GM12878 (cell line): ENCODE measurements around the gene SNAI1. TPM values are rescaled to one million over a fixed set of nuclear protein-coding genes. Genes with fewer than 3 reads are reported as not detected.
"Not testable (repeated sequence)": the region's sequence is repeated elsewhere in the genome, so short reads cannot be mapped to it uniquely, and the experiment has no call there.

Source experiments
- ATAC-seq: fragments of 200-7000 bp; cut with Tn5 transposase; 3 replicates; pipeline ENCODE4 v1.9.1; 2020; ENCODE audit warnings: mild to moderate bottlenecking, moderate library complexity
- BruUV-seq: library from RNA; stranded (reverse); fragments of 400-500 nt; replicated peaks from 2 replicates; lab custom pipeline; 2021; lab: Mats Ljungman, UMichigan
- CTCF ChIA-PET: fragments of 300-600 bp; sonication (Branson Sonifier 250); formaldehyde crosslinking; extraction: SDS; loops from one replicate; lab custom pipeline; 2021; ENCODE audit warnings: inconsistent platforms; lab: Yijun Ruan, JAX
- POLR2A ChIA-PET: fragments of 350-600 bp; formaldehyde crosslinking; extraction: SDS; loops from one replicate; lab custom pipeline; 2021; ENCODE audit warnings: inconsistent platforms; lab: Charles Lee
- RAD21 ChIA-PET: fragments of 300-600 bp; sonication (Branson Sonifier 250); formaldehyde crosslinking; loops from one replicate; lab custom pipeline; 2023; ENCODE audit warnings: antibody characterized with exemption; ENCODE audit not compliant: unreplicated experiment; lab: Charles Lee
- SMC1A ChIA-PET: fragments of 300-600 bp; sonication (Branson Sonifier 250); formaldehyde crosslinking; loops from one replicate; lab custom pipeline; 2023; ENCODE audit not compliant: unreplicated experiment, uncharacterized antibody; lab: Charles Lee
- DNase-seq: peaks from one replicate; pipeline ENCODE4 v3.0.0-alpha.2; 2011; ENCODE audit warnings: low read depth, low spot score
- FAIRE-seq: peaks from 3 replicates; lab custom pipeline; 2011; peaks lifted over from hg19 to GRCh38; lab: Jason Lieb, UNC
- H2AFZ ChIP-seq: 2 replicates; pipeline ENCODE4 v1.6.0; 2011; ENCODE audit warnings: low read depth, low read length, control low read depth; ENCODE audit not compliant: control insufficient read depth
- H3K27ac ChIP-seq: 2 replicates; pipeline ENCODE4 v1.5.1; 2011; ENCODE audit warnings: control low read depth; ENCODE audit not compliant: control insufficient read depth, insufficient read depth
- H3K27me3 ChIP-seq, 2 experiments: replicated peaks in 1 of 2; 2 replicates each; pipeline versions ENCODE4 v1.6.0 to v1.6.1; 2011; ENCODE audit warnings: low read length in 1 of 2; ENCODE audit not compliant: control insufficient read depth in 2 of 2, insufficient read depth in 2 of 2
- H3K36me3 ChIP-seq, 2 experiments: 2 replicates each; pipeline ENCODE4 v1.5.1; 2011; ENCODE audit warnings: low read length in 1 of 2; ENCODE audit not compliant: control insufficient read depth in 2 of 2, insufficient read depth in 2 of 2
- H3K4me1 ChIP-seq: 2 replicates; pipeline ENCODE4 v1.6.1; 2011; ENCODE audit warnings: mild to moderate bottlenecking, low read length, moderate library complexity, mixed read lengths; ENCODE audit not compliant: control insufficient read depth, insufficient read depth
- H3K4me2 ChIP-seq: 2 replicates; pipeline ENCODE4 v1.6.0; 2011; ENCODE audit warnings: control low read depth; ENCODE audit not compliant: control insufficient read depth, insufficient read depth
- H3K4me3 ChIP-seq: fragments of 200-600 bp; sonication (generic); 2 replicates; pipeline ENCODE4 v1.5.1; 2016
- H3K79me2 ChIP-seq: 2 replicates; pipeline ENCODE4 v1.6.0; 2011; ENCODE audit warnings: low read length; ENCODE audit not compliant: control insufficient read depth, insufficient read depth
- H3K9ac ChIP-seq: 2 replicates; pipeline ENCODE4 v1.8.0; 2011; ENCODE audit warnings: low read length, control low read depth, mixed read lengths; ENCODE audit not compliant: control insufficient read depth, insufficient read depth
- H3K9me3 ChIP-seq: replicated peaks from 3 replicates; pipeline ENCODE4 v1.5.1; 2011; ENCODE audit warnings: mild to moderate bottlenecking, low read length; ENCODE audit not compliant: control insufficient read depth, insufficient read depth
- H4K20me1 ChIP-seq: 2 replicates; pipeline ENCODE4 v1.6.0; 2011; ENCODE audit not compliant: control insufficient read depth, insufficient read depth
- CBFB ChIP-seq: IDR thresholded peaks from 2 replicates; pipeline ENCODE4 v1.6.1; 2016; ENCODE audit warnings: antibody characterized with exemption, low read depth
- CEBPZ ChIP-seq: fragments of 150-350 bp; IDR thresholded peaks from 2 replicates; pipeline ENCODE4 v1.6.1; 2016; ENCODE audit warnings: low read depth, low read length
- FOXM1 ChIP-seq: IDR thresholded peaks from 2 replicates; pipeline ENCODE4 v1.6.1; 2012; ENCODE audit warnings: low read depth, mild to moderate bottlenecking, inconsistent platforms, low read length, moderate library complexity
- HDAC2 ChIP-seq: fragments of 200-600 bp; sonication (generic); IDR thresholded peaks from 2 replicates; pipeline ENCODE4 v1.6.1; 2017
- MYC ChIP-seq: IDR thresholded peaks from 2 replicates; pipeline ENCODE4 v1.6.1; 2011; ENCODE audit warnings: mild to moderate bottlenecking, low read length, moderate library complexity, inconsistent platforms; ENCODE audit not compliant: insufficient read depth, insufficient replicate concordance, insufficient read length, severe bottlenecking
- RUNX3 ChIP-seq: IDR thresholded peaks from 2 replicates; pipeline ENCODE4 v1.6.1; 2012; ENCODE audit warnings: low read length, inconsistent platforms
- SP1 ChIP-seq: IDR thresholded peaks from one replicate; pipeline ENCODE4 v1.6.1; 2011; ENCODE audit warnings: low read depth, low read length
- SRF ChIP-seq, 2 experiments: IDR thresholded peaks; 2 replicates each; pipeline ENCODE4 v1.6.1; 2011; ENCODE audit warnings: low read depth in 2 of 2, low read length in 2 of 2, mild to moderate bottlenecking in 1 of 2, moderate library complexity in 1 of 2
- YY1 ChIP-seq: IDR thresholded peaks from 2 replicates; pipeline ENCODE4 v1.6.1; 2011; ENCODE audit warnings: low read depth, mild to moderate bottlenecking, low read length
- ZNF24 ChIP-seq: fragments of 450-650 bp; IDR thresholded peaks from 2 replicates; pipeline ENCODE4 v1.6.1; 2017; ENCODE audit warnings: antibody characterized with exemption, mild to moderate bottlenecking
- WGBS: methylation state at CpG from one replicate; pipeline ENCODE4 v1.1.6; 2016; ENCODE audit warnings: low lambda C conversion rate; ENCODE audit not compliant: insufficient replicate concordance, insufficient coverage; ENCODE audit errors: missing lambda C conversion rate; 5-methylcytosine and 5-hydroxymethylcytosine counted together
- in situ Hi-C: fragments of 300-500 bp; cut with MboI; formaldehyde crosslinking; loops from 9 replicates; pipeline ENCODE4 v1.14.3; 2018; ENCODE audit warnings: mixed read lengths
- intact Hi-C: fragments of 100-400 bp; cut with micrococcal nuclease; formaldehyde crosslinking; loops from one replicate; pipeline ENCODE4 v1.14.2; 2022; ENCODE audit not compliant: unreplicated experiment
- polyA plus RNA-seq, 11 experiments: library from polyadenylated mRNA; depleted of rRNA in 4 of 11; unstranded in 6 of 11; stranded (reverse) in 5 of 11; fragments of >200 nt; fragmentation: Nextera tagmentation in 4 of 11; fragmentation: Illumina TruSeq in 1 of 11; extraction: Ambion mirVana in 4 of 11; extraction: Trizol in 1 of 11; gene quantifications; 1 replicate in 1 of 11; 2 replicates in 10 of 11; pipeline versions ENCODE4 v1.2.1 to v1.2.3, GENCODE V29; 2011 to 2016; ENCODE audit warnings: inconsistent platforms in 2 of 11, missing spikeins in 2 of 11, low read depth in 1 of 11
- total RNA-seq, 4 experiments: library from RNA; depleted of rRNA in 3 of 4; stranded (reverse); fragments of >200 nt in 3 of 4; fragmentation: Illumina TruSeq in 1 of 4; extraction: Trizol in 1 of 4; gene quantifications; 2 replicates each; pipeline versions ENCODE4 v1.2.1 to v1.2.3, GENCODE V29; 2013 to 2021
- TF ChIP-seq, protein P1 (sequence below): fragments of 450-650 bp; IDR thresholded peaks from 2 replicates; pipeline ENCODE4 v1.6.1; 2014; ENCODE audit warnings: mild to moderate bottlenecking
- TF ChIP-seq, protein P2 (sequence below): fragments of 450-650 bp; conservative IDR thresholded peaks from 2 replicates; pipeline ENCODE4 v1.6.1; 2017; ENCODE audit warnings: mild to moderate bottlenecking, moderate library complexity

The SNAI1 gene
- total and polyA plus RNA-seq, 10 of the 15 experiments (the other 5 are each of a cell fraction or from before 2014, with no cell fraction given), result 0.11 to 0.79 (median 0.24) TPM; not detected in 2

GRCh38 chr20:49955167-49955566 is 27.6 kb upstream of the SNAI1 start:
- Histone ChIP-seq H3K4me2 (no peak overlapping the region), H3K4me1 (peaks cover 14% of the 10 kb centered on the region), H2AFZ (no peak overlapping the region), H3K36me3 (peaks cover 14 to 16% of the 10 kb centered on the region in 2 experiments), H3K9ac (no peak overlapping the region), H3K79me2 (no peaks in the 10 kb centered on the region), H3K27ac (no peak overlapping the region), H3K27me3 (no peaks in the 10 kb centered on the region), H3K9me3 (no peaks in the 10 kb centered on the region), H4K20me1 (no peaks in the 10 kb centered on the region), H3K4me3 (no peak overlapping the region)
- BruUV-seq, result no TSS peak
- intact Hi-C loops, result no loop called here
- DNase-seq (no peak), ATAC-seq (no peak), FAIRE-seq (no peak)
- ChIA-PET POLR2A (no interaction called here), SMC1A (no interaction called here), CTCF (interaction anchor here (1.3 to 2.0 kb wide), 2 partner anchors 10 to 116 kb away, joined by 4 to 8 read pairs; no protein-coding TSS in a partner anchor), RAD21 (no interaction called here)
- TF ChIP-seq CEBPZ, result no peak
- TF ChIP-seq ZNF24, result no peak
- no peak for TF ChIP-seq RUNX3
- TF ChIP-seq FOXM1, result no peak
- no peak for TF ChIP-seq CBFB
- TF ChIP-seq, protein P1, sequence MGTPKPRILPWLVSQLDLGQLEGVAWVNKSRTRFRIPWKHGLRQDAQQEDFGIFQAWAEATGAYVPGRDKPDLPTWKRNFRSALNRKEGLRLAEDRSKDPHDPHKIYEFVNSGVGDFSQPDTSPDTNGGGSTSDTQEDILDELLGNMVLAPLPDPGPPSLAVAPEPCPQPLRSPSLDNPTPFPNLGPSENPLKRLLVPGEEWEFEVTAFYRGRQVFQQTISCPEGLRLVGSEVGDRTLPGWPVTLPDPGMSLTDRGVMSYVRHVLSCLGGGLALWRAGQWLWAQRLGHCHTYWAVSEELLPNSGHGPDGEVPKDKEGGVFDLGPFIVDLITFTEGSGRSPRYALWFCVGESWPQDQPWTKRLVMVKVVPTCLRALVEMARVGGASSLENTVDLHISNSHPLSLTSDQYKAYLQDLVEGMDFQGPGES, result no peak
- TF ChIP-seq, protein P2, sequence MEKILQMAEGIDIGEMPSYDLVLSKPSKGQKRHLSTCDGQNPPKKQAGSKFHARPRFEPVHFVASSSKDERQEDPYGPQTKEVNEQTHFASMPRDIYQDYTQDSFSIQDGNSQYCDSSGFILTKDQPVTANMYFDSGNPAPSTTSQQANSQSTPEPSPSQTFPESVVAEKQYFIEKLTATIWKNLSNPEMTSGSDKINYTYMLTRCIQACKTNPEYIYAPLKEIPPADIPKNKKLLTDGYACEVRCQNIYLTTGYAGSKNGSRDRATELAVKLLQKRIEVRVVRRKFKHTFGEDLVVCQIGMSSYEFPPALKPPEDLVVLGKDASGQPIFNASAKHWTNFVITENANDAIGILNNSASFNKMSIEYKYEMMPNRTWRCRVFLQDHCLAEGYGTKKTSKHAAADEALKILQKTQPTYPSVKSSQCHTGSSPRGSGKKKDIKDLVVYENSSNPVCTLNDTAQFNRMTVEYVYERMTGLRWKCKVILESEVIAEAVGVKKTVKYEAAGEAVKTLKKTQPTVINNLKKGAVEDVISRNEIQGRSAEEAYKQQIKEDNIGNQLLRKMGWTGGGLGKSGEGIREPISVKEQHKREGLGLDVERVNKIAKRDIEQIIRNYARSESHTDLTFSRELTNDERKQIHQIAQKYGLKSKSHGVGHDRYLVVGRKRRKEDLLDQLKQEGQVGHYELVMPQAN, result no peak
- TF ChIP-seq SP1, result no peak
- no peak for TF ChIP-seq SRF (IDR thresholded peaks at IDR 0.05; ENCODE audit: low read depth in 2 of 2, low read length in 2 of 2)
- TF ChIP-seq MYC, result no peak
- TF ChIP-seq HDAC2, result no peak
- TF ChIP-seq YY1, result no peak
- in situ Hi-C loops, result no loop called here
- 98% methylated on average over 3 of the region's 3 CpGs for WGBS

DNA sequence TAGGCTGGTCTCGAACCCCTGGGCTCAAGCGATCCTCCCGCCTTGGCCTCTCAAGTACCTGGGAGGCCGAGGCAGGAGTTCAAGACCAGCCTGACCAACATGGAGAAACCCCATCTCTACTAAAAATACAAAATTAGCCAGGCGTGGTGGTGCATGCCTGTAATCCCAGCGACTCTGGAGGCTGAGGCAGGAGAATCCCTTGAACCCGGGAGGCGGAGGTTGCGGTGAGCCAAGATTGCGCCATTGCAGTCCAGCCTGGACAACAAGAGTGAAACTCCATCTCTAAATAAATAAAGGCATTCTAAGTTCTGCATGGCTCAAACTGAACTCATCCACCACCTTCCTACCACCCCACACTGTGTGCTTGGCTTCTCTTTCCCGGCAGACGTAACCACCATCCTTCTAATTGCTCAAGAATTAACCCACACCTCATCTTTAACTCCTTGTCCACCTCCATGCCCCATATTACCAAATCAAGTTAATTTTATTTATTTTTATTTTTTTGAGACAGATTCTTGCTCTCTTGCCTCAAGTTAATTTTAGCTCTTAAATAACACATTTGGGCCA is 26.9 kb upstream of the SNAI1 start:
- RAD21 ChIA-PET, result not testable (repeated sequence)

More for the DNA sequence above, 26.9 kb upstream of the SNAI1 start:
- H3K9ac ChIP-seq, FAIRE-seq, H2AFZ ChIP-seq, POLR2A ChIA-PET, SMC1A ChIA-PET, H4K20me1 ChIP-seq, H3K27ac ChIP-seq, ATAC-seq, H3K4me3 ChIP-seq, in situ Hi-C loops, intact Hi-C loops, DNase-seq, H3K4me2 ChIP-seq, H3K9me3 ChIP-seq, H3K27me3 ChIP-seq, BruUV-seq, H3K79me2 ChIP-seq: not testable (repeated sequence)
- H3K4me1 ChIP-seq, result peaks cover 14% of the 10 kb centered on the region
- peaks cover 14 to 16% of the 10 kb centered on the region in 2 experiments for H3K36me3 ChIP-seq
- WGBS, result 88% methylated on average over 12 of the region's 12 CpGs
- CTCF ChIA-PET, result interaction anchor here (1.3 to 2.0 kb wide), 2 partner anchors 9 to 115 kb away, joined by 4 to 8 read pairs; no protein-coding TSS in a partner anchor
